Heart right ventricle (tissue), 16 donors: Measurements from ENCODE around the gene CEP112. TPM values are rescaled to one million over a fixed set of nuclear protein-coding genes. Genes with fewer than 3 reads are reported as not detected.

ENCODE experiments used
- ATAC-seq, 8 donors: fragments of 200-7000 bp; cut with Tn5 transposase; one replicate each; pipeline ENCODE4 v1.9.1; 2020; ENCODE audit warnings: mild to moderate bottlenecking in 8 of 8, moderate library complexity in 8 of 8, moderate number of reproducible peaks in 1 of 8
- DNase-seq, 2 donors: peaks; one replicate each; pipeline ENCODE4 v3.0.0-alpha.2; 2020
- H3K27ac ChIP-seq, 10 donors: fragments of 200-600 bp; sonication (generic) in 2 of 10; one replicate each; pipeline versions ENCODE4 v1.5.0 to v1.8.0; 2020 to 2022; ENCODE audit warnings: mild to moderate bottlenecking in 3 of 10
- H3K27me3 ChIP-seq, 7 donors: fragments of 200-600 bp; one replicate each; pipeline ENCODE4 v1.8.0; 2021 to 2022; ENCODE audit warnings: mild to moderate bottlenecking in 2 of 7
- H3K36me3 ChIP-seq, 9 donors: fragments of 200-600 bp; sonication (generic) in 1 of 9; one replicate each; pipeline versions ENCODE4 v1.5.0 to v1.8.0; 2020 to 2022; ENCODE audit warnings: mild to moderate bottlenecking in 2 of 9
- H3K4me1 ChIP-seq, 9 donors: fragments of 200-600 bp; sonication (generic) in 1 of 9; one replicate each; pipeline versions ENCODE4 v1.5.0 to v1.8.0; 2020 to 2022; ENCODE audit warnings: mild to moderate bottlenecking in 4 of 9
- H3K4me3 ChIP-seq, 10 donors: fragments of 200-600 bp; sonication (generic) in 2 of 10; one replicate each; pipeline versions ENCODE4 v1.5.0 to v1.8.0; 2020 to 2022; ENCODE audit warnings: mild to moderate bottlenecking in 7 of 10, moderate library complexity in 2 of 10
- H3K9me3 ChIP-seq, 11 donors: fragments of 200-600 bp in 10 of 11; sonication (generic) in 2 of 11; one replicate each; pipeline versions ENCODE4 v1.5.0 to v1.8.0; 2013 to 2022; ENCODE audit warnings: mild to moderate bottlenecking in 2 of 11, control low read depth in 1 of 11, moderate library complexity in 1 of 11
- CTCF ChIP-seq, 9 donors: fragments of 200-600 bp; sonication (generic) in 2 of 9; IDR thresholded peaks; one replicate each; pipeline versions ENCODE4 v1.5.0 to v1.8.0; 2021 to 2022; ENCODE audit warnings: antibody characterized with exemption in 9 of 9, mild to moderate bottlenecking in 5 of 9, moderate library complexity in 1 of 9
- WGBS, 2 donors: extraction: QIAGEN DNeasy Blood & Tissue Kit; methylation state at CpG; one replicate each; pipeline ENCODE4 v1.1.7; 2013; ENCODE audit warnings: inconsistent platforms in 1 of 2; 5-methylcytosine and 5-hydroxymethylcytosine counted together
- intact Hi-C, 10 donors: fragments of 100-400 bp; cut with DNase I; formaldehyde crosslinking; loops; one replicate each; pipeline versions ENCODE4 v1.11.1 to v1.14.2; 2022
- polyA plus RNA-seq, 2 donors: library from polyadenylated mRNA; stranded (reverse); fragments of 200-250 nt; gene quantifications; one replicate each; pipeline ENCODE4 v1.2.3, GENCODE V29; 2013
- total RNA-seq, 10 donors: library from RNA; stranded (reverse); fragmentation: NEBNext Ultra II Directional in 3 of 10; extraction: Animal tissue kit (Norgen Biotek cat#: 25700) in 3 of 10; gene quantifications; one replicate each; pipeline versions ENCODE4 v1.2.1 to v1.2.4, GENCODE V29; 2021 to 2023
- donor health status: Arrhythmogenic right ventricular cardiomyopathy.
- donor health status: ischemic (EF 13 %, LVEDD 7.1; RV severe dilation, severe dysfunction).
- donor health status: healthy with polysubstance abuse.
- donor health status: DM: no; HTN: yes; CAD: no.
- donor health status: DM: no; HTN: no; CAD: no.
- donor health status: ischemic (EF 25% LVEDD 6.9; RV normal size, moderate dysfunction).
- donor health status: ischemic (EF 25% LVEDD 5.7; RV mildly dilated, moderate dysfunction).
- donor health status: healthy.
- donor health status: DM: yes; HTN: yes; CAD: no.
- donor health status: Ischemic cardiomyopathy.
- donor health status: ischemic (EF 35%, LVEDD 5.7; RV mildly dilated, moderate dysfunction).
- donor health status: nonischemic (EF 11% LVEDD 7.7; RV severe dilation, severe dysfunction).
- donor health status: DM: yes; HTN: yes; CAD: no.
- donor health status: PGD.
- donor health status: ischemic (EF 29% LVEDD 5.4; RV normal size, mild dysfunction).
- donor health status: nonischemic (EF 23%, LVEDD 6.1; RV moderate dilation, normal function).

Gene CEP112
- total and polyA plus RNA-seq, 12 donors = 6.7 to 30.0 (median 16.3) TPM

GRCh38 chr17:65637786-65638185 is 554.1 kb downstream of the CEP112 start:
- no peaks in the 10 kb centered on the region for H3K27me3 ChIP-seq
- H3K27ac ChIP-seq = no peak overlapping the region
- WGBS, 2 donors = 86 to 87% methylated on average over 3 of the region's 3 CpGs
- H3K9me3 ChIP-seq = peaks cover 0 to 17% (median 0%) of the 10 kb centered on the region in 11 donors
- H3K4me3 ChIP-seq = no peak overlapping the region
- H3K4me1 ChIP-seq = peaks cover 0 to 19% (median 5%) of the 10 kb centered on the region in 9 donors
- DNase-seq (no peak), ATAC-seq (no peak)
- TF ChIP-seq CTCF (IDR thresholded peaks at IDR 0.05) = no peak
- intact Hi-C loops = no loop called here
- H3K36me3 ChIP-seq = peaks cover 0 to 5% (median 0%) of the 10 kb centered on the region in 9 donors

- peaks cover 0 to 5% (median 0%) of the 10 kb centered on the region in 9 donors for H3K36me3 ChIP-seq
- 97 to 98% methylated on average over 3 of the region's 3 CpGs for WGBS, 2 donors
- H3K27me3 ChIP-seq = no peaks in the 10 kb centered on the region
- no peak for TF ChIP-seq CTCF (IDR thresholded peaks at IDR 0.05)
- H3K4me3 ChIP-seq = no peak overlapping the region
- intact Hi-C loops = no loop called here
- H3K9me3 ChIP-seq = no peaks in the 10 kb centered on the region
- no peak overlapping the region for H3K27ac ChIP-seq
- peaks cover 0 to 19% (median 5%) of the 10 kb centered on the region in 9 donors for H3K4me1 ChIP-seq
- ATAC-seq (no peak), DNase-seq (no peak)
Observed at GRCh38 chr17:65634533-65634932, 557.4 kb downstream of the CEP112 start.

DNA sequence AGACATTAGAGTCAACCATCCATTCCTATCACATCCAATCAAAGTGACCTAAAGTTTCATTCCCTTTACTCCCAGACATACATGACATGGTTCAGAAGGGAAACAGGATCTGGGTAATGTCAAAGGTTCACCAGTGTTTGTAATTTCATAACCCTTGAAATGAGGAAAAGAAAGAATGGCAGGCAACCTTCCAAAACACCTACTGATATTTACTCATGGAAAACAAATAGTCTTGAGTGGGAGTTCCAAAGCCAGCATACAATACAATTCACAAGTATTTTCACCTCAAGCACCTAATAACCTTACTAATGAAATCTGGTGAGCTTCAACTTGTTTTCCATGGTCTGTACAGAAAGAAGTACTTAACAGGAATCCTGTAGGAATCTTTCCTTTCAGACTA is 557.9 kb downstream of the CEP112 start:
- DNase-seq (no peak), ATAC-seq (no peak)
- TF ChIP-seq CTCF (IDR thresholded peaks at IDR 0.05) = no peak
- H3K4me3 ChIP-seq = no peak overlapping the region
- no peaks in the 10 kb centered on the region for H3K9me3 ChIP-seq
- no peak overlapping the region for H3K27ac ChIP-seq
- H3K27me3 ChIP-seq = no peaks in the 10 kb centered on the region
- H3K36me3 ChIP-seq = peaks cover 0 to 5% (median 0%) of the 10 kb centered on the region in 9 donors
- intact Hi-C loops = no loop called here
- H3K4me1 ChIP-seq = peaks cover 0 to 19% (median 5%) of the 10 kb centered on the region in 9 donors

DNA sequence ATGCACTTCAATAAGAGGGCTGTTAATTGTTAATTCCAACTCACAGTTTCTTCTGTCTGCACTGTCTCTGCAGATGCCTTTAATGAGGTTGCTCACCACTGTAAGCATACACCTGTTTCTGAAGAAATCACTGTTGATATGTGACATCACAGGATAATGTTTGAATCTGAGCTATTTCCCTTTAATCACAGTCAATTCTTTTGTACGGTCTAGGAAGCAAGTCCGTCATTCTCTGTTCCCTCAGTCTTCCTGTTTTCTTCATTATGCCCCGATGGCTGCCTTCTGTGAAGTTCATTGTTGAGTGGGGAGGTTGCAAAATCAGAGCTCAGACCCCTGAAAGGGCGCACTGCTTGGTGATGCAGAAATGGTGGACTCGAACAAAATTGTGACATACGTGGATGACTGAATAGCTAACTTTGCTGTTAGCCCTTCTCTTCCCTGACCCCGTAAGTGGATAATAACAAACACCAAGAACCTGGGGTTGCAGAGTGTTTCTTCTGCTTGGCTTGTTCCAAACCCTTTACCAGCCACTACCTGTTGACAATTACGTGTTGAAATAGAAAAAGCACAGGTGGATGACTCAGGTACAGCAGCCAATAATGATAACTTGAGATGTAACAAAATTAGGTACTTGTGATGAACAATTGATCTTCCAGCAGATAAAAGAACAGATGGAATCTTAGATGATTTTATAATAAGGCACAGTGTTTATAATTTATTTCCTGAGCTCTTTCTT is 558.6 kb downstream of the CEP112 start:
- H3K9me3 ChIP-seq = no peaks in the 10 kb centered on the region
- WGBS, 2 donors = 84 to 89% methylated on average over 8 of the region's 8 CpGs

More for the DNA sequence above, 558.6 kb downstream of the CEP112 start:
- Histone ChIP-seq H3K27ac (no peak overlapping the region), H3K27me3 (no peaks in the 10 kb centered on the region), H3K4me1 (peaks cover 0 to 12% (median under 1%) of the 10 kb centered on the region in 9 donors), H3K36me3 (peaks cover 0 to 5% (median 0%) of the 10 kb centered on the region in 9 donors), H3K4me3 (no peak overlapping the region)
- DNase-seq (no peak), ATAC-seq (no peak)
- intact Hi-C loops = no loop called here
- no peak for TF ChIP-seq CTCF (IDR thresholded peaks at IDR 0.05)
